Measurements from ENCODE around the gene GPATCH4. TPM values are rescaled to one million over a fixed set of nuclear protein-coding genes. Genes with fewer than 3 reads are reported as not detected.
"Not testable (repeated sequence)": the region's sequence is repeated elsewhere in the genome, so short reads cannot be mapped to it uniquely, and the experiment has no call there.

Gene GPATCH4
- total RNA-seq, 1 donor from 2014 or later = 30.7 TPM

GRCh38 chr1:156638189-156638985, 37.1 kb upstream of the GPATCH4 start:
- Mint-ChIP-seq H3K4me1 (ENCODE audit: unreplicated experiment) (peaks cover 5% of the 10 kb centered on the region), H3K9me3 (no peaks in the 10 kb centered on the region), H3K4me3 (no peak overlapping the region), H3K36me3 (no peaks in the 10 kb centered on the region), H3K27me3 (peaks cover 89% of the 10 kb centered on the region), H3K27ac (no peak overlapping the region)
- no peak for DNase-seq (ENCODE audit: extremely low spot score, unreplicated experiment)
- no peak for TF ChIP-seq CTCF (conservative IDR thresholded peaks at IDR 0.05)

DNA sequence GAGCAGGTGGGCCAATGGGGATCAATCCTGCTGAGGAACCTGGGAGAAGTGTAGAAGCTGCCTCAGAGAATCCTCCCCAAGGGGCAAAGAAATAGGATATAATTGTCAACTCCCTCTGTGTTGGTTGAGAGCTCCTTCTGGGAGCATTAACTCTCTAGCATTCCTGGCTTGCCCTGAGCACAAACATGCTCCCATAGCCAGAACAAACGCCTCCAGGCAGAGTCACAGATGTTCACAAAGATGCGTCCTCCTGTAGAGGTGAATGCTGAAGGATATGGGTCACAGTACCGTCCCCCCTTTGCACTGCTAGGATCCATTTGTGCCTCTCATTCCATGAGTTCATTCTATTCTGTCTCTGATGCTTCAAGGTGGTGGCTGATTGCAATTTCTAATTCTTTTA, 31.1 kb upstream of the GPATCH4 start:
- no peak for DNase-seq (ENCODE audit: extremely low spot score, unreplicated experiment)
- no peak overlapping the region for H3K27ac Mint-ChIP-seq
- H3K9me3 Mint-ChIP-seq = no peaks in the 10 kb centered on the region
- no peak for TF ChIP-seq CTCF (conservative IDR thresholded peaks at IDR 0.05)
- H3K36me3 Mint-ChIP-seq = no peaks in the 10 kb centered on the region
- H3K27me3 Mint-ChIP-seq = peaks cover 85% of the 10 kb centered on the region
- H3K4me3 Mint-ChIP-seq = no peak overlapping the region
- no peaks in the 10 kb centered on the region for H3K4me1 Mint-ChIP-seq (ENCODE audit: unreplicated experiment)

- not testable (repeated sequence) for H3K4me3 Mint-ChIP-seq; DNase-seq (ENCODE audit: extremely low spot score, unreplicated experiment); H3K27ac Mint-ChIP-seq; H3K9me3 Mint-ChIP-seq; H3K36me3 Mint-ChIP-seq; H3K4me1 Mint-ChIP-seq (ENCODE audit: unreplicated experiment)
- peaks cover 87% of the 10 kb centered on the region for H3K27me3 Mint-ChIP-seq
Measured at GRCh38 chr1:156631152-156631551, 29.9 kb upstream of the GPATCH4 start.

DNA sequence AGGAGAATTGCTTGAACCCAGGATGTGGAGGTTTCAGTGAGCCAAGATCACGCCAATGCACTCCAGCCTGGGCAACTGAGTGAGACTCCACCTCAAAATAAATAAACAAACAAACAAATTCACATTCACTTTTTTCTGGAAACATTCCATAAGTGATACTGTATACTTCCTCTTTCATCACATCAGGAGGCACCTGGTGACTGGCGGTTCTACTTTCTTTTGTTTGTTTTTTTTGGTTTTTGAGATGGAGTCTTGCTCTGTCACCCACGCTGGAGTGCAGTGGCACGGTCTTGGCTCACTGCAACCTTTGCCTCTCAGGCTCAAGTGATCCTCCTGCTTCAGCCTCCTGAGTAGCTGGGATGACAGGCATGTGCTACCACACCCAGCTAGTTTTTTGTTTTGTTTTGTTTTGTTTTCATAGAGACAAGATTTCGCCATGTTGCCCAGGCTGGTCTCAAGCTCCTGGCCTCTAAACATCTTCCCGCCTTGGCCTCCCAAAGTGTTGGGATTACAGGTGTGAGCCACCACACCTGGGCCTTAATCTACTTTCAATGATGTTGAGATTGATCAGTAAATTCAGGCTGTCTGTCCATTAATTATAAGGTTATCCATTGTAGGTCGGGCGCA, 28.7 kb upstream of the GPATCH4 start:
- peaks cover 8% of the 10 kb centered on the region for H3K4me1 Mint-ChIP-seq (ENCODE audit: unreplicated experiment)
- H3K27ac Mint-ChIP-seq = no peak overlapping the region
- TF ChIP-seq CTCF (conservative IDR thresholded peaks at IDR 0.05) = no peak
- H3K27me3 Mint-ChIP-seq = peaks cover 88% of the 10 kb centered on the region
- DNase-seq (ENCODE audit: extremely low spot score, unreplicated experiment) = no peak
- H3K36me3 Mint-ChIP-seq = no peaks in the 10 kb centered on the region
- no peak overlapping the region for H3K4me3 Mint-ChIP-seq
- no peaks in the 10 kb centered on the region for H3K9me3 Mint-ChIP-seq

GRCh38 chr1:156627313-156627880, 26.1 kb upstream of the GPATCH4 start:
- H3K27me3 Mint-ChIP-seq = peaks cover 79% of the 10 kb centered on the region
- DNase-seq (ENCODE audit: extremely low spot score, unreplicated experiment) = no peak

More at GRCh38 chr1:156627313-156627880, 26.1 kb upstream of the GPATCH4 start:
- no peaks in the 10 kb centered on the region for H3K9me3 Mint-ChIP-seq
- no peak overlapping the region for H3K27ac Mint-ChIP-seq
- peaks cover 8% of the 10 kb centered on the region for H3K4me1 Mint-ChIP-seq (ENCODE audit: unreplicated experiment)
- peak; percentile 80 for TF ChIP-seq CTCF (conservative IDR thresholded peaks at IDR 0.05)
- no peaks in the 10 kb centered on the region for H3K36me3 Mint-ChIP-seq
- H3K4me3 Mint-ChIP-seq = no peak overlapping the region
